Measurements from ENCODE around the gene SIRT2. TPM values are rescaled to one million over a fixed set of nuclear protein-coding genes. Genes with fewer than 3 reads are reported as not detected.
"Not testable (repeated sequence)": the region's sequence is repeated elsewhere in the genome, so short reads cannot be mapped to it uniquely, and the experiment has no call there.

The SIRT2 gene
- total and polyA plus RNA-seq, 12 donors: 46.4 to 145 (median 67.9) TPM

DNA sequence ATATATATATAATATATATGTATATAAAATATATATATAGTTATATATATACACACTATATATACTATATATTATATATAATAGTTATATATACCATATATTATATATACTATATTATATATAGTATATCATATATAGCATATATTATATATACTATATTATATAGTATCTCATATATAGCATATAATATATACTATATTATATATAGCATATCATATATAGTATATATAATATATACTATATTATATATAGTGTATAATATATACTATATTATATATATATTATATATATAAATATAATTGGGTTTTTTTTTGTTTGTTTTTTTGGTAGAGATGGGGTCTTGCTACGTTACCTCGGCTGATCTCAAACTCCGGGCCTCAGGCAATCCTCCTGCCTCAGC, 38.0 kb downstream of the SIRT2 start:
- intact Hi-C loops (cut with DNase I): no loop called here
- no peak overlapping the region for H3K4me3 ChIP-seq
- no peaks in the 10 kb centered on the region for H3K27me3 ChIP-seq
- H3K9me3 ChIP-seq (replicated peaks in 1 of 3): no peaks in the 10 kb centered on the region
- TF ChIP-seq POLR2A (IDR thresholded peaks at IDR 0.05): no peak
- TF ChIP-seq, protein P1, sequence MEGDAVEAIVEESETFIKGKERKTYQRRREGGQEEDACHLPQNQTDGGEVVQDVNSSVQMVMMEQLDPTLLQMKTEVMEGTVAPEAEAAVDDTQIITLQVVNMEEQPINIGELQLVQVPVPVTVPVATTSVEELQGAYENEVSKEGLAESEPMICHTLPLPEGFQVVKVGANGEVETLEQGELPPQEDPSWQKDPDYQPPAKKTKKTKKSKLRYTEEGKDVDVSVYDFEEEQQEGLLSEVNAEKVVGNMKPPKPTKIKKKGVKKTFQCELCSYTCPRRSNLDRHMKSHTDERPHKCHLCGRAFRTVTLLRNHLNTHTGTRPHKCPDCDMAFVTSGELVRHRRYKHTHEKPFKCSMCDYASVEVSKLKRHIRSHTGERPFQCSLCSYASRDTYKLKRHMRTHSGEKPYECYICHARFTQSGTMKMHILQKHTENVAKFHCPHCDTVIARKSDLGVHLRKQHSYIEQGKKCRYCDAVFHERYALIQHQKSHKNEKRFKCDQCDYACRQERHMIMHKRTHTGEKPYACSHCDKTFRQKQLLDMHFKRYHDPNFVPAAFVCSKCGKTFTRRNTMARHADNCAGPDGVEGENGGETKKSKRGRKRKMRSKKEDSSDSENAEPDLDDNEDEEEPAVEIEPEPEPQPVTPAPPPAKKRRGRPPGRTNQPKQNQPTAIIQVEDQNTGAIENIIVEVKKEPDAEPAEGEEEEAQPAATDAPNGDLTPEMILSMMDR (IDR thresholded peaks at IDR 0.05): no peak
- no peak overlapping the region for H3K27ac ChIP-seq
- H3K36me3 ChIP-seq (replicated peaks in 1 of 2): no peaks in the 10 kb centered on the region
- DNase-seq: no peak
- 94 to 96% (median 95%) methylated on average over 3 of the region's 3 CpGs for WGBS, 4 donors
- H3K4me1 ChIP-seq (replicated peaks in 1 of 2): peaks cover 6 to 10% of the 10 kb centered on the region in 2 donors

DNA sequence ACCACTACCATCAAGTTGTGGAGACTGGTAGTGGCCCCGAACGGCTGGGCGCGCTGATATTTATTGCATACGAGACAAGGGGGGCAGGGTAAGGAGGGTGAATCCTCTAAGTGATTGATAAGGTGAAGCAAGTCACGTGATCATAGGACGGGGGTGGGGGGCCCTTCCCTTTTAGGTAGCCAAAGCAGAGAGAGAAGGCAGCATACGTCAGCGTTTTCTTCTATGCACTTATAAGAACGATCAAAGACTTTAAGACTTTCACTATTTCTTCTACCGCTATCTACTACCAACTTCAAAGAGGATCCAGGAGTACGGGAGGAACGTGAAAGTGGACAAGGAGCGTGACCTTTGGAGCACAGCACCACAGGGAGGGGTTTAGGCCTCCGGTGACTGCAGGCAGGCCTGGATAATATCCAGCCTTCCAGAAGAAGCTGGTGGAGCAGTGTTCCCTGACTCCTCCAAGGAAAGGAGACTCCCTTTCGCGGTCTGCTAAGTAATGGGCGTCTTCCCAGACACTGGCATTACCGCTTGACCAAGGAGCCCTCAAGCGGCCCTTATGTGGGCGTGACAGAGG, 39.7 kb downstream of the SIRT2 start:
- DNase-seq; H3K27ac ChIP-seq; H3K36me3 ChIP-seq (replicated peaks in 1 of 2); H3K9me3 ChIP-seq (replicated peaks in 1 of 3); H3K4me3 ChIP-seq; intact Hi-C loops (cut with DNase I); H3K4me1 ChIP-seq (replicated peaks in 1 of 2); H3K27me3 ChIP-seq: not testable (repeated sequence)
- WGBS, 4 donors: 70 to 75% (median 75%) methylated on average over 20 to 21 of the region's 21 CpGs

DNA sequence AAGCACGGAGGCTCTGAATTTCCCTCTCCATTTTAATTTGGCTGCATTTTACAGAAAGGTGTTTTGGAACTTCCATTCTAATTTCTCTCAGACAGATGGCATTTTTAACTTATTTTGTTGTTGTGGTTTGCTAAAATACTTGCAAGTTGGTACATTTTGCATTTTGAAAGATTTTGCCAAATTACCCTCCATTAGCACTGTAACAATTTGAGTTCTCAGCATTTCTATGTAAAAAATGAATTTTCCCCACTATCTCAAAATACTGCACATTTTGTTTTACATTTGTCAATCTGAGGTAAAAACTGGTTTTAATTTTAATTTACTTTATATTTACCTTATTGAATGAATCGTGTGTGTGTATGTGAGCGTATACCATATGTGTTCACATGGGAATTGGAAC, 42.6 kb downstream of the SIRT2 start:
- no peak for DNase-seq
- Histone ChIP-seq H3K27me3 (no peaks in the 10 kb centered on the region), H3K9me3 (replicated peaks in 1 of 3) (no peaks in the 10 kb centered on the region), H3K4me1 (replicated peaks in 1 of 2) (peaks cover 0 to 5% of the 10 kb centered on the region in 2 donors), H3K36me3 (replicated peaks in 1 of 2) (no peaks in the 10 kb centered on the region), H3K27ac (no peak overlapping the region), H3K4me3 (no peak overlapping the region)
- intact Hi-C loops (cut with DNase I): no loop called here
- TF ChIP-seq POLR2A (IDR thresholded peaks at IDR 0.05): no peak
- TF ChIP-seq, protein P1 (IDR thresholded peaks at IDR 0.05): no peak
- WGBS, 4 donors: 81 to 88% (median 86%) methylated on average over 3 of the region's 3 CpGs

DNA sequence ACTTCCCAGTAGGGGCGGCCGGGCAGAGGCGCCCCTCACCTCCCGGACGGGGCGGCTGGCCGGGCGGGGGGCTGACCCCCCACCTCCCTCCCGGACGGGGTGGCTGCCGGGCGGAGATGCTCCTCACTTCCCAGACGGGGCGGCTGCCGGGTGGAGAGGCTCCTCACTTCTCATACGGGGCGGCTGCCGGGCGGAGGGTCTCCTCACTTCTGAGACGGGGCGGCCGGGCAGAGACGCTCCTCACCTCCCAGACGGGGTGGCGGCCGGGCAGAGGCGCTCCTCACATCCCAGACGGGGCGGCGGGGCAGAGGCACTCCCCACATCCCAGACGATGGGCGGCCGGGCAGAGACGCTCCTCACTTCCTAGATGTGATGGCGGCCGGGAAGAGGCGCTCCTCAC, 43.7 kb downstream of the SIRT2 start:
- DNase-seq; H3K9me3 ChIP-seq (replicated peaks in 1 of 3); H3K27me3 ChIP-seq; intact Hi-C loops (cut with DNase I); H3K27ac ChIP-seq; H3K4me3 ChIP-seq; H3K36me3 ChIP-seq (replicated peaks in 1 of 2): not testable (repeated sequence)
- 92 to 100% (median 98%) methylated on average over 1 to 29 of the region's 37 CpGs for WGBS, 4 donors
- peaks cover 9 to 13% of the 10 kb centered on the region in 2 donors for H3K4me1 ChIP-seq (replicated peaks in 1 of 2)

DNA sequence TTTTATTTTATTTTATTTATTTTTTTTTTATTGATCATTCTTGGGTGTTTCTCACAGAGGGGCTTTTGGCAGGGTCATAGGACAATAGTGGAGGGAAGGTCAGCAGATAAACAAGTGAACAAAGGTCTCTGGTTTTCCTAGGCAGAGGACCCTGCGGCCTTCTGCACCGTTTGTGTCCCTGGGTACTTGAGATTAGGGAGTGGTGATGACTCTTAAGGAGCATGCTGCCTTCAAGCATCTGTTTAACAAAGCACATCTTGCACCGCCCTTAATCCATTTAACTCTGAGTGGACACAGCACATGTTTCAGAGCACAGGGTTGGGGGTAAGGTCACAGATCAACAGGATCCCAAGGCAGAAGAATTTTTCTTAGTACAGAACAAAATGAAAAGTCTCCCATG, 44.5 kb downstream of the SIRT2 start:
- intact Hi-C loops (cut with DNase I); H3K36me3 ChIP-seq (replicated peaks in 1 of 2); DNase-seq; H3K9me3 ChIP-seq (replicated peaks in 1 of 3); H3K27ac ChIP-seq; H3K27me3 ChIP-seq; H3K4me3 ChIP-seq: not testable (repeated sequence)
- 47 to 65% (median 61%) methylated on average over 2 to 3 of the region's 3 CpGs for WGBS, 4 donors
- H3K4me1 ChIP-seq (replicated peaks in 1 of 2): peaks cover 9 to 13% of the 10 kb centered on the region in 2 donors

DNA sequence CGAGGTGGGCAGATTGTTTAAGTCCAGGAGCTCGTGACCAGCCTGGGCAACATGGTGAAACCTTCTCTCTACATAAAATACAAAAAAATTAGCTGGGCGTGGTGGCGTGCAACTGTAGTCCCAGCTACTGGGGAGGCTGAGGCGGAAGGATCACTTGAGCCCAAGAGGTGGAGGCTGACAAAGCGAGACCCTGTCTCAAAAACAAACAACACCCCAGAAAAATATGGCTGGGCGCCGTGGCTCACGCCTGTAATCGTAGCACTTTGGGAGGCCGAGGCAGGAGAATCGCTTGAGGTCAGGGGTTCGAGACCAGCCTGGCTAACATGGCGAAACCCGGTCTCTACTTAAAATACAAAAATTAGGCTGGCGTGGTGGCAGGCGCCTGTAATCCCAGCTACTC, 46.2 kb downstream of the SIRT2 start:
- Histone ChIP-seq H3K36me3 (replicated peaks in 1 of 2) (no peaks in the 10 kb centered on the region), H3K4me1 (replicated peaks in 1 of 2) (peaks cover 15 to 20% of the 10 kb centered on the region in 2 donors), H3K9me3 (replicated peaks in 1 of 3) (no peaks in the 10 kb centered on the region), H3K27me3 (no peaks in the 10 kb centered on the region), H3K27ac (peak overlapping the region in 1 of 5 donors; percentile 100), H3K4me3 (no peak overlapping the region)
- intact Hi-C loops (cut with DNase I): no loop called here
- 88 to 91% (median 89%) methylated on average over 15 to 17 of the region's 17 CpGs for whole genome bisulfite sequencing, 4 donors
- TF ChIP-seq, protein P1 (IDR thresholded peaks at IDR 0.05): no peak
- TF ChIP-seq POLR2A (IDR thresholded peaks at IDR 0.05): no peak
- DNase-seq: no peak
